GM13976 (cell line): ENCODE data around the gene CASP3.
"Not testable (repeated sequence)": the region's sequence is repeated elsewhere in the genome, so short reads cannot be mapped to it uniquely, and the experiment has no call there.

Experiments
- DNase-seq: peaks from one replicate; pipeline ENCODE4 v3.0.0; 2012; ENCODE audit warnings: low spot score
- in situ Hi-C: fragments of 300-500 bp; cut with MboI; formaldehyde crosslinking; loops from one replicate; pipeline ENCODE4 v1.12.0; 2022; ENCODE audit warnings: low sequenced_read_pairs, mixed read lengths, inconsistent platforms; ENCODE audit not compliant: unreplicated experiment
- TF ChIP-seq, protein P1 (sequence below): IDR thresholded peaks from 2 replicates; pipeline ENCODE4 v1.5.1; 2012; ENCODE audit warnings: borderline replicate concordance, mild to moderate bottlenecking; ENCODE audit not compliant: insufficient read depth; ENCODE audit errors: extremely low read depth, missing control alignments, control extremely low read depth

The CASP3 gene

DNA sequence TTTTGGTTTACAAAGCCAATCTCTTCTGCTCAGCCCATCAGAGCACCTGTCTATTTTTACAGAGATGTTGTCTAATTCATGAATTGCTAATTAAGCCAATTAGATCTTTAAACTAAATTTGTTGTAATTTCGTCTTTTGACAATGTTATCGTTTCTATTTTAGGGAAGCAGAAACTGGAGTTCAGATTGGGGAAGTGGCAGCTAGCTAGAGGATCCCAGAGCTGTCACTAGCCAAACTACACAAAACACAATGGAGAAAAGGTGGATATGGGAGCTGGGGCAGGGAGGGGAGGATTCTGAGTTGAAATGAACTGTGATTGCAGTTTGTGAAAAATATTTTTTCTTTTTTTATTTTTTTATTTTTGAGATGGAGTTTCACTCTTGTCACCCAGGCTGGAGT lies 35.8 kb downstream of the CASP3 start:
- TF ChIP-seq, protein P1, sequence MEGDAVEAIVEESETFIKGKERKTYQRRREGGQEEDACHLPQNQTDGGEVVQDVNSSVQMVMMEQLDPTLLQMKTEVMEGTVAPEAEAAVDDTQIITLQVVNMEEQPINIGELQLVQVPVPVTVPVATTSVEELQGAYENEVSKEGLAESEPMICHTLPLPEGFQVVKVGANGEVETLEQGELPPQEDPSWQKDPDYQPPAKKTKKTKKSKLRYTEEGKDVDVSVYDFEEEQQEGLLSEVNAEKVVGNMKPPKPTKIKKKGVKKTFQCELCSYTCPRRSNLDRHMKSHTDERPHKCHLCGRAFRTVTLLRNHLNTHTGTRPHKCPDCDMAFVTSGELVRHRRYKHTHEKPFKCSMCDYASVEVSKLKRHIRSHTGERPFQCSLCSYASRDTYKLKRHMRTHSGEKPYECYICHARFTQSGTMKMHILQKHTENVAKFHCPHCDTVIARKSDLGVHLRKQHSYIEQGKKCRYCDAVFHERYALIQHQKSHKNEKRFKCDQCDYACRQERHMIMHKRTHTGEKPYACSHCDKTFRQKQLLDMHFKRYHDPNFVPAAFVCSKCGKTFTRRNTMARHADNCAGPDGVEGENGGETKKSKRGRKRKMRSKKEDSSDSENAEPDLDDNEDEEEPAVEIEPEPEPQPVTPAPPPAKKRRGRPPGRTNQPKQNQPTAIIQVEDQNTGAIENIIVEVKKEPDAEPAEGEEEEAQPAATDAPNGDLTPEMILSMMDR, result no peak
- DNase-seq, result no peak
- in situ Hi-C loops, result no loop called here

DNA sequence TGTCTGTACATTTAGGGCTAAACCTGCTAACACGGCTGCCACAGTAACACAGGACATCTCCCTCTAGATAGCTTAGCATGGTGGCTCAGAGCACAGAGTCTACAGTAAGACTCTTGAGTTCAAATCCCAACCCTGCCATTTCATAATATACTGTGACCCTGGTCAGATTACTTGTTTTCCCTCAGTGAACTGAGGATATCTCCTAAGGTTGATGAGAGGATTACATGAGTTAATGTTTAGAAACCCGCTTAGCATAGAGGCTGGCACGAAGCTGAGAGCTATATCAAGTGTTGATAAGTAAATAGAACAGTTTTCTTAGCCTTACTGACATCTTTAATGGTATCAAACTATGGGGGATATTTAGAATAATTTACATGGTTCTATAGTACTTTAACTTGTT lies 37.2 kb downstream of the CASP3 start:
- no peak for DNase-seq
- in situ Hi-C loops, result no loop called here
- TF ChIP-seq, protein P1, result no peak

DNA sequence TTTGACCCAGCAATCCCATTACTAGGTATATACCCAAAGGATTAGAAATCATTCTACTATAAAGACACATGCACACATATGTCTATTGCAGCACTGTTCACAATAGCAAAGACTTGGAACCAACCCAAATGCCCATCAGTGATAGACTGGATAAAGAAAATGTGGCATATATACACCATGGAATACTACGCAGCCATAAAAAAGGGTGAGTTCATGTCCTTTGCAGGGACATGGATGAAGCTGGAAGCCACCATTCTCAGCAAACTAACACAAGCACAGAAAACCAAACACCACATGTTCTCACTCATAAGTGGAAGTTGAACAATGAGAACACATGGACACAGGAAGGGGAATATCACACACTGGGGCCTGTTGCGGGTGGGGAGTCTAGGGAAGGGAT lies 41.8 kb downstream of the CASP3 start:
- in situ Hi-C loops, DNase-seq: not testable (repeated sequence)

DNA sequence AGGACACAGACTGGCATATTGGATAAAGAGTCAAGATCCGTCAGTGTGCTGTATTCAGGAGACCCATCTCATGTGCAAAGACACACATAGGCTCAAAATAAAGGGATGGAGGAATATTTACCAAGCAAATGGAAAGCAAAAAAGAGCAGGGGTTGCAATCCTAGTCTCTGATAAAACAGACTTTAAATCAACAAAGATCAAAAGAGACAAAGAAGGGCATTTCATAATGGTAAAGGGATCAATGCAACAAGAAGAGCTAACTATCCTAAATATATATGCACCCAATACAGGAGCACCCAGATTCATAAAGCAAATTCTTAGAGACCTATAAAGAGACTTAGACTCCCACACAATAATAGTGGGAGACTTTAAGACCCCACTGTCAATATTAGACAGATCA lies 46.4 kb downstream of the CASP3 start:
- in situ Hi-C loops, DNase-seq: not testable (repeated sequence)

DNA sequence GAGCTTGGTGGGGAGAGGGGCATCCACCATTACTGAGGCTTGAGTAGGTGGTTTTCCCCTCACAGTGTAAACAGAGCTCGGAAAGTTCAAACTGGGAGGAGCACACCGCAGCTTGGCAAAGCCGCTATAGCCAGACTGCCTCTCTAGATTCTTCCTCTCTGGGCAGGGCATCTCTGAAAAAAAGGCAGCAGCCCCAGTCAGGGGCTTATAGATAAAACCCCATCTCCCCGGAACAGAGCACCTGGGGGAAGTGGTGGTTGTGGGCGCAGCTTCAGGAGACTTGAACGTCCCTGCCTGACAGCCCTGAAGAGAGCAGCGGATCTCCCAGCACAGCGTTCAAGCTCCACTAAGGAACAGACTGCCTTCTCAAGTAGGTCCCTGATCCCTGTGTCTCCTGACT lies 48.3 kb downstream of the CASP3 start:
- DNase-seq, in situ Hi-C loops: not testable (repeated sequence)

DNA sequence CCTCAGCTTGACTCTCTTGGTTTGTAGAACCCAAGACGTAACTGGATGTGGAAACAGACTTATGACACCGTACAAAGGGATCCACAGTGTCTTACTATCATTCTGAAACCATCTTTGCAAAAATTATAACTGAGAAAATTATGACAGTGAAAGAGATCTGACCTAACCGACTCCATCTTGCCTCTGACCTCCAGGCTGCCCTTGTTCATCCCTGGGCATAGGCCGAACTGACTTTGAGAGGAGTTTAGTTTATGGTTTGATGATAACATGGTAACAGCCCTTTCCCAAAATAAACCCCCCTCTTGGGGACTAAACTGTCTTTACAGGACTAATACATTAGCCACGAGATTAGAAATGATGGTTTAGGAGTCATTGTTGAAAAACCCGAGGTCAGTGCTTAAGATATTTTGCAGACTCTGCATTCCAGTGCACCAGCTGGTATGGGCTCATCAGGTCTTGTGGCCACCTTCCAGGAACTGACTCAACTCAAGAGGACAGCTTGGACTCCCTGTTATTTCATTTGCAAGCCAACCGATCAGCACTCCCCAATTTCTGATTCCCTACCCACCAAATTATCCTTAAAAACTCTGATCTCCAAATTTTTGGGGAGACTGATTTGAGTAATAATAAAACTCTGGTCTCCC lies 49.6 kb downstream of the CASP3 start:
- in situ Hi-C loops, result no loop called here

DNA sequence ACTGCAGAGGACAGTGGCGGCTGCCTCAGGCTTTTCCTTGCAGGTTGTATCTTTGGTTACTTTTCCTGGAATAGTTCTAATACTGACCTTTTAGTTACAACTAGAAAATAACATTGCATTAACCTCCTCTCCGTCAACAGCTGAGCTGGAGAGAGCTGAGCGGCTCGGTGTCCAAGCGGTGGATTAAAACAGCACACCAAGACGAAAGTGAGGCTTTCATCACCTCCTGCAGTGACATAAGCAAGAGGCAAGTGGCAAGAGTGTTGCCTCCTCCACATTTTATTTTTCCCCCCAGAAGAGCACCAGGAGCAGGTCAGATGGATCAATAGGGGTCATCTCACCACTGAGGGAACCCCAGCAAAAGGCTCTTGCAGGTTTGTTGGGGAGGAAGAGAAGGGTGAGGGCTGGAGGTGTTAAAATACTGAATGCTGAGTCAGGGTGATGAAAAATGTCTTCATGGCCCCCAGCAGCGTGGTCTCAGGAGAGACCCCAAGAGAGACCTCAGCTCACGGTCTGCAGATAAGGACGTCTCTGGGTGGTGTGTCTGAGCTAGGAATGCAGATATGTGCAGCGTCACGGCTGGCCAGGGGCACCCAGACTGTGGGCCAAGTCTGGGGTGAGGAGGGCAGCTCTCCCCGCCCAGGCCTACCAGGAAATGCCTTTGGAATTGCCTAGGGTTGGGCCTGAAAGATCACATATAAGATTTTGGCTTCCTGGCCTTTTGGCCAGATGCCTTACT lies 50.3 kb downstream of the CASP3 start:
- in situ Hi-C loops, result no loop called here
- DNase-seq, result no peak
- TF ChIP-seq, protein P1, result no peak

More for the DNA sequence above, 49.6 kb downstream of the CASP3 start:
- no peak for DNase-seq
- TF ChIP-seq, protein P1, result no peak

DNA sequence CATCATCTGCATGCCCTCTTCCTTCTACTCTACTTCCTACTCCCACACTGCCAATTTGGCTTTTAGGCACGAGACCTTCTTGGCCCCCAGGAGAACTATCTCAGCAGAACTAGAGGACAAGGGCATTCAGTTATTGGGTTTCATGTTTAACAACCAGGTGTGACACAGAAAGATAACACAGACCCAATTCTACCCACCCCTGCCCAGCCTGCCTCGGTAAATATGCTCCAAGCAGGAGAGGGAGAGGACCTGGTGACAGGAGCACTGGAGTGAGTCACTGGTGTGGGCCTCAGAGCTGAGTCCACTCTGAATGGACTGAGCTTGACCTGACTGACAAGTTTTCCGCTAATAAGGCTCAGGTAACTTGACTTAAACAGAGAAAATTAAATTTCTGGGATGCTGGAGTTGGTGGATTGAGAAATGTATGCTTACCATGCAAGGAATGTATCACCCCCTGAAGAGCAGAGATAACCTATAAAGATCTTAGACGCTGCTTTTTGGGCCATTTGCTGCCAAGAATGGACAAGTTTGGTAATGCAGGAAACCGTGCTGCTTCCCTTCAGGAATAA lies 52.5 kb downstream of the CASP3 start:
- in situ Hi-C loops, result no loop called here
- DNase-seq, result no peak
- TF ChIP-seq, protein P1, result no peak
